ENCODE measurements around the gene B4GALNT2.

DNA sequence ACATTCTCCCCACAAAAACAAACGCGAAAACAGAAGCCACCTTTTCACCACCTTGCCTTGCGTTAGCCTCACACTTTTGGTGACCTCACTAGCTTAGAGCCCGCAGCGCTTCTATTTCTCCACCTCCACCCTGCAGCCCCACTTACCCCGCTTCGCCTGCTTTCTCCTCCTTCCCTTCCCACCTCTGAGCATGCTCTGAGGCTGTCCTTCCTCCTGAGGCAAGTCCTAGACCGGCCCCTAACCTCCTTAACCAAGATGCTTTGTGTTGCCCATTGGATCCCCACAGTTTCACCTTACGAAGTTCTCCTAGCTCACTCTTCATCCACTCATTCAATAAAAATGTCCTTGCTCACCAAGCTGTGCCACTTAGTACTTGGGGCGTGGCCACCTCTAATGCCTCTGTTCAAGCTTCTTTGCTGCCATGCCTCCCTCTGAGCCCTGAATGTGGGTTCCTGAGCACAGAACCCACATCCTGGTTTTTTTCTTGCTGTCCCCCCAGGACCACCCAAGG, 76.5 kb downstream of the B4GALNT2 start:
- TF ChIP-seq JUN (IDR thresholded peaks at IDR 0.05) = no peak
- TF ChIP-seq CBX8 (IDR thresholded peaks at IDR 0.05) = no peak
- TF ChIP-seq, protein P1, sequence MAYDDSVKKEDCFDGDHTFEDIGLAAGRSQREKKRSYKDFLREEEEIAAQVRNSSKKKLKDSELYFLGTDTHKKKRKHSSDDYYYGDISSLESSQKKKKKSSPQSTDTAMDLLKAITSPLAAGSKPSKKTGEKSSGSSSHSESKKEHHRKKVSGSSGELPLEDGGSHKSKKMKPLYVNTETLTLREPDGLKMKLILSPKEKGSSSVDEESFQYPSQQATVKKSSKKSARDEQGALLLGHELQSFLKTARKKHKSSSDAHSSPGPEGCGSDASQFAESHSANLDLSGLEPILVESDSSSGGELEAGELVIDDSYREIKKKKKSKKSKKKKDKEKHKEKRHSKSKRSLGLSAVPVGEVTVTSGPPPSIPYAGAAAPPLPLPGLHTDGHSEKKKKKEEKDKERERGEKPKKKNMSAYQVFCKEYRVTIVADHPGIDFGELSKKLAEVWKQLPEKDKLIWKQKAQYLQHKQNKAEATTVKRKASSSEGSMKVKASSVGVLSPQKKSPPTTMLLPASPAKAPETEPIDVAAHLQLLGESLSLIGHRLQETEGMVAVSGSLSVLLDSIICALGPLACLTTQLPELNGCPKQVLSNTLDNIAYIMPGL (CRISPR knock-in tag; IDR thresholded peaks at IDR 0.05; ENCODE audit: borderline replicate concordance) = no peak
- no peak for TF ChIP-seq RAD21 (conservative IDR thresholded peaks at IDR 0.05 in 1 of 2, IDR thresholded peaks at IDR 0.05 in 1 of 2)
- TF ChIP-seq, protein P2, sequence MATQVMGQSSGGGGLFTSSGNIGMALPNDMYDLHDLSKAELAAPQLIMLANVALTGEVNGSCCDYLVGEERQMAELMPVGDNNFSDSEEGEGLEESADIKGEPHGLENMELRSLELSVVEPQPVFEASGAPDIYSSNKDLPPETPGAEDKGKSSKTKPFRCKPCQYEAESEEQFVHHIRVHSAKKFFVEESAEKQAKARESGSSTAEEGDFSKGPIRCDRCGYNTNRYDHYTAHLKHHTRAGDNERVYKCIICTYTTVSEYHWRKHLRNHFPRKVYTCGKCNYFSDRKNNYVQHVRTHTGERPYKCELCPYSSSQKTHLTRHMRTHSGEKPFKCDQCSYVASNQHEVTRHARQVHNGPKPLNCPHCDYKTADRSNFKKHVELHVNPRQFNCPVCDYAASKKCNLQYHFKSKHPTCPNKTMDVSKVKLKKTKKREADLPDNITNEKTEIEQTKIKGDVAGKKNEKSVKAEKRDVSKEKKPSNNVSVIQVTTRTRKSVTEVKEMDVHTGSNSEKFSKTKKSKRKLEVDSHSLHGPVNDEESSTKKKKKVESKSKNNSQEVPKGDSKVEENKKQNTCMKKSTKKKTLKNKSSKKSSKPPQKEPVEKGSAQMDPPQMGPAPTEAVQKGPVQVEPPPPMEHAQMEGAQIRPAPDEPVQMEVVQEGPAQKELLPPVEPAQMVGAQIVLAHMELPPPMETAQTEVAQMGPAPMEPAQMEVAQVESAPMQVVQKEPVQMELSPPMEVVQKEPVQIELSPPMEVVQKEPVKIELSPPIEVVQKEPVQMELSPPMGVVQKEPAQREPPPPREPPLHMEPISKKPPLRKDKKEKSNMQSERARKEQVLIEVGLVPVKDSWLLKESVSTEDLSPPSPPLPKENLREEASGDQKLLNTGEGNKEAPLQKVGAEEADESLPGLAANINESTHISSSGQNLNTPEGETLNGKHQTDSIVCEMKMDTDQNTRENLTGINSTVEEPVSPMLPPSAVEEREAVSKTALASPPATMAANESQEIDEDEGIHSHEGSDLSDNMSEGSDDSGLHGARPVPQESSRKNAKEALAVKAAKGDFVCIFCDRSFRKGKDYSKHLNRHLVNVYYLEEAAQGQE (IDR thresholded peaks at IDR 0.05) = no peak
- TF ChIP-seq, protein P3, sequence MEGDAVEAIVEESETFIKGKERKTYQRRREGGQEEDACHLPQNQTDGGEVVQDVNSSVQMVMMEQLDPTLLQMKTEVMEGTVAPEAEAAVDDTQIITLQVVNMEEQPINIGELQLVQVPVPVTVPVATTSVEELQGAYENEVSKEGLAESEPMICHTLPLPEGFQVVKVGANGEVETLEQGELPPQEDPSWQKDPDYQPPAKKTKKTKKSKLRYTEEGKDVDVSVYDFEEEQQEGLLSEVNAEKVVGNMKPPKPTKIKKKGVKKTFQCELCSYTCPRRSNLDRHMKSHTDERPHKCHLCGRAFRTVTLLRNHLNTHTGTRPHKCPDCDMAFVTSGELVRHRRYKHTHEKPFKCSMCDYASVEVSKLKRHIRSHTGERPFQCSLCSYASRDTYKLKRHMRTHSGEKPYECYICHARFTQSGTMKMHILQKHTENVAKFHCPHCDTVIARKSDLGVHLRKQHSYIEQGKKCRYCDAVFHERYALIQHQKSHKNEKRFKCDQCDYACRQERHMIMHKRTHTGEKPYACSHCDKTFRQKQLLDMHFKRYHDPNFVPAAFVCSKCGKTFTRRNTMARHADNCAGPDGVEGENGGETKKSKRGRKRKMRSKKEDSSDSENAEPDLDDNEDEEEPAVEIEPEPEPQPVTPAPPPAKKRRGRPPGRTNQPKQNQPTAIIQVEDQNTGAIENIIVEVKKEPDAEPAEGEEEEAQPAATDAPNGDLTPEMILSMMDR (IDR thresholded peaks at IDR 0.05) = no peak
- TF ChIP-seq NR3C1 (IDR thresholded peaks at IDR 0.05) = no peak
- TF ChIP-seq HDAC2 (IDR thresholded peaks at IDR 0.05) = no peak

All from A549 (cell line).